ENCODE results near the gene HNF4A. TPM values are rescaled to one million over a fixed set of nuclear protein-coding genes. Genes with fewer than 3 reads are reported as not detected.

The HNF4A gene
- total RNA-seq, 4 donors from 2014 or later: not detected

GRCh38 chr20:44471481-44471882 lies 116.0 kb downstream of the HNF4A start:
- TF ChIP-seq, protein P1, sequence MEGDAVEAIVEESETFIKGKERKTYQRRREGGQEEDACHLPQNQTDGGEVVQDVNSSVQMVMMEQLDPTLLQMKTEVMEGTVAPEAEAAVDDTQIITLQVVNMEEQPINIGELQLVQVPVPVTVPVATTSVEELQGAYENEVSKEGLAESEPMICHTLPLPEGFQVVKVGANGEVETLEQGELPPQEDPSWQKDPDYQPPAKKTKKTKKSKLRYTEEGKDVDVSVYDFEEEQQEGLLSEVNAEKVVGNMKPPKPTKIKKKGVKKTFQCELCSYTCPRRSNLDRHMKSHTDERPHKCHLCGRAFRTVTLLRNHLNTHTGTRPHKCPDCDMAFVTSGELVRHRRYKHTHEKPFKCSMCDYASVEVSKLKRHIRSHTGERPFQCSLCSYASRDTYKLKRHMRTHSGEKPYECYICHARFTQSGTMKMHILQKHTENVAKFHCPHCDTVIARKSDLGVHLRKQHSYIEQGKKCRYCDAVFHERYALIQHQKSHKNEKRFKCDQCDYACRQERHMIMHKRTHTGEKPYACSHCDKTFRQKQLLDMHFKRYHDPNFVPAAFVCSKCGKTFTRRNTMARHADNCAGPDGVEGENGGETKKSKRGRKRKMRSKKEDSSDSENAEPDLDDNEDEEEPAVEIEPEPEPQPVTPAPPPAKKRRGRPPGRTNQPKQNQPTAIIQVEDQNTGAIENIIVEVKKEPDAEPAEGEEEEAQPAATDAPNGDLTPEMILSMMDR (IDR thresholded peaks at IDR 0.05; ENCODE audit: low read depth): no peak

DNA sequence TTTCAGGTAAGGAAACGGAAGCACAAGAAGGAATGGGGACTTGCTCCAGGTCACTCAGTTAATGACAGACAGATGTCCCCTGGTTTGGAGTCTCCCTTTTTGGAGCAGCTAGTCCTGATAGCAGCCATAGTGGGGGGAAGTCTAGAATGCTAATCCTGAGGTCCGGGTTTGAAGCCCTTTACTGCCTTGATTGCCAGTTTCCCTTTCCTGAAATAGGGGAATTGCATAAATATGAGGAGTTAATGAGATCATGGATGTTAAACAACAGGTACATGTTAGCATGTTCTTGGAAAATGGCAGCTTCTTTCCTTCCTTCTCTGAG lies 119.8 kb downstream of the HNF4A start:
- TF ChIP-seq, protein P1 (IDR thresholded peaks at IDR 0.05; ENCODE audit: low read depth): no peak

GRCh38 chr20:44475694-44476560 lies 120.4 kb downstream of the HNF4A start, which contains the start of gene TTPAL:
Gene TTPAL (plus strand): TSS chr20:44475874. CDS start chr20:44480000, 4,126 bp downstream.
- TF ChIP-seq, protein P1 (IDR thresholded peaks at IDR 0.05; ENCODE audit: low read depth): no peak

GRCh38 chr20:44477151-44477550 lies 121.7 kb downstream of the HNF4A start:
- TF ChIP-seq, protein P1 (IDR thresholded peaks at IDR 0.05; ENCODE audit: low read depth): no peak

DNA sequence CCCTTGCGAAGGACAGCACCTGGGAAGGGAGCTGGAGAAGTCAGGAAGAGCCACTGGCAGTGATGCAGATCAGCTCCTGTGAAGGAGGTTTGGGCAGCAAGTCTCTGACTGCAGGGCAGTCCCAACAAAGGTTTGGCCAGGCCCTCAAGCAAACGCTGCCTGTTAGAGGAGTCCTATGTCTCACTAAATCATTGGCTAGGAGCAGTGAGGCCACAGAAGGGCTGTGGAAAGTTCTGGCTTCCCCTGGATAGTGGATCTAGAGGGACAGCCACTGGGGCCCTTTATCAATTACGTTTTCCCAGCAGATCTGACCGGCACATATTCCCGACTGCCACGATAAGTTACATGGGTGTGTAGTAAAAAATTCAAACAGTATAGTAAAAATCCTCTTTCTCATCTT lies 122.7 kb downstream of the HNF4A start:
- TF ChIP-seq, protein P1 (IDR thresholded peaks at IDR 0.05; ENCODE audit: low read depth): no peak

GRCh38 chr20:44479643-44480042 lies 124.1 kb downstream of the HNF4A start:
- TF ChIP-seq, protein P1 (IDR thresholded peaks at IDR 0.05; ENCODE audit: low read depth): no peak

DNA sequence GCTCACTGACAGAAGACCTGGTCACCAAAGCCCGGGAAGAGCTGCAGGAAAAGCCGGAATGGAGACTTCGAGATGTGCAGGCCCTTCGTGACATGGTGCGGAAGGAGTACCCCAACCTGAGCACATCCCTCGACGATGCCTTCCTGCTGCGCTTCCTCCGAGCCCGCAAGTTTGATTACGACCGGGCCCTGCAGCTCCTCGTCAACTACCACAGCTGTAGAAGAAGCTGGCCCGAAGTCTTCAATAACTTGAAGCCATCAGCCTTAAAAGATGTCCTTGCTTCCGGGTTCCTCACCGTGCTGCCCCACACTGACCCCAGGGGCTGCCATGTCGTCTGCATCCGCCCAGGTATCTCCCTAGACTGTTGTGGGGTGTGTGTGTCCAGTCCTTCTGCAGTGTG lies 124.6 kb downstream of the HNF4A start:
- TF ChIP-seq, protein P1 (IDR thresholded peaks at IDR 0.05; ENCODE audit: low read depth): no peak

Measured in subcutaneous adipose tissue (tissue), 4 donors.